Measurements from ENCODE around the gene DAPK1.

GRCh38 chr9:87682085-87682484, 184.4 kb downstream of the DAPK1 start:
- TF ChIP-seq CTCF (IDR thresholded peaks at IDR 0.05) (no peak), POLR2A (IDR thresholded peaks at IDR 0.05) (no peak)

Data from testis (tissue), 2 donors.